HS-27A (cell line): ENCODE results near the gene CRADD.
"Not testable (repeated sequence)": the region's sequence is repeated elsewhere in the genome, so short reads cannot be mapped to it uniquely, and the experiment has no call there.

ENCODE experiments used
- DNase-seq: peaks from one replicate; pipeline ENCODE4 v3.0.0-alpha.2; 2012; ENCODE audit warnings: low read depth, missing footprints

CRADD gene

DNA sequence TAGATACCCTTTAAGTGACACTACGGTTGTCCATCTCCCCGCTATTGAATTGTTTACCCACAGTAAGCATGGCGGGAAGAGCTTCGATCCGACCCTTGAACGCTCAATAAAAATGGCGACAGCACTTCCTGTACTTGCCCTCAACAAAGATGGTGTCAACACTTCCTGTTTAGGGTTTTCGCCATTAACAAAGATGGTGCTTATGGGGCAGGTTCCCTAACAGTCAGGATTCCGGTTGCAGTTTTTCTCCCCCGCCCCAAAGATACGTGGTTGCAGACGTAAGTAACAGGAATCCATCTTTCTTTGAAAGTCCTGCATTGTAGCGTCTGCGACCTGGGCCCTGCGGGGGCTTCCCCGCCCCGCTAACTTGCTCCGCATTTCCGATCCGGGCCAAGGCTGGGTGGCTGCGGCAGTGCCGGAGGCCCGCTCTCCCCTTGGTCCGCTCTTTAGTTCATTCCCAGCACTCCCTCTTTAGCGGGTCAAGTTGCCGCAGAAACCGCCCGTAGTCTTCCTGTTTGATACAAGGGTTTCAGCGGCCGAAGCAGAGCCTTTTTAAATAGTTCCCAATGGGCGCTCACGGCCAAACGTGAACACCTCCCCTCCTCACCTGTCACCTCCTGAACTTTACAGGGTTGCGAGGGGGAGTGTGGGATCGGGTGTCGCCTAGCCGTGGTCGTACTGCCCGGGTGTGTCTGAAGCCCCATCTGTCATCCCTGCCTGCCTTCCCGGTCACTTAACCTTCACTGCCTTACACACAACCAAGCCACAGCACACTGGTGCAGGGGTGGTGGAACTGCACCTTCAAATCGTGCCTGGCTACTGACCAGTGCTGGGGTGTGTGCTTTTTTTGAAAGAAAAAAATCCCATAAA lies at the start of gene CRADD:
TSS of gene CRADD (plus strand) at position 181 of the 870 bp plus-strand sequence.
- DNase-seq, result peak; percentile 92

DNA sequence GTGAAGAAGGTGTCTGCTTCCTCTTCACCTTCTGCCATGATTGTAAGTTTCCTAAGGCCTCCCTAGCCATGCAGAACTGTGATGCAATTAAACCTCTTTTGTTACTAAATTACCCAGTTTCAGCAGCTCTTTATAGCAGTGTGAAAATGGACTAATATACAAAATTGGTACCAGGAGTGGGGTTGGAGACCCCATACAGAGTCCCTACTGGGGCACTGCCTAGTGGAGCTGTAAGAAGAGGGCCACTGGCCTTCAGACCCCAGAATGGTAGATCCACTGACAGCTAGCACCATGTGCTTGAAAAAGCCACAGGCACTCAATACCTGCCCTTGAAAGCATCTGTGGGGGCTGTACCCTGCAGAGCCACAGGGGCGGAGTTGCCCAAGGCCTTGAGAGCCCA lies 44.8 kb upstream of the CRADD start:
- no peak for DNase-seq

DNA sequence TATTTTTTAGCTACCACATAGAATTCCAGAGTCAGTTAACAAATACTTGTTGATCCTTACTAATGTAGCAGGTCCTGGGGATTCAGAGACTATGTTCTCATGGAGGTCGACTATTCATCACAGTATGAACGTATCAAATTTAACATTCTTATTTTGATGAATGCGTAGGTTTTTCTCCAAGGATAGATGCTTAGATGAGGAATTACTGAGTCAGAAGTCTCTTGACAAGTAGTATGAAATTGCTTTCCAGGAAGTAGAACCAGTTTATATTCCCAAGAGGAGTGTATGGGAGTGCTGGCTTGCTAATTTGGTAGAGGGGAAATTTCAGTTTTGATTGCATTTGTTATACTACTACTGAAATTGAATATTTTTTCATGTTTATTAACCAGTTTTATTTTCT lies 42.8 kb upstream of the CRADD start:
- DNase-seq, result no peak

- no peak for DNase-seq
Measured at GRCh38 chr12:93636708-93637107, 40.5 kb upstream of the CRADD start.

DNA sequence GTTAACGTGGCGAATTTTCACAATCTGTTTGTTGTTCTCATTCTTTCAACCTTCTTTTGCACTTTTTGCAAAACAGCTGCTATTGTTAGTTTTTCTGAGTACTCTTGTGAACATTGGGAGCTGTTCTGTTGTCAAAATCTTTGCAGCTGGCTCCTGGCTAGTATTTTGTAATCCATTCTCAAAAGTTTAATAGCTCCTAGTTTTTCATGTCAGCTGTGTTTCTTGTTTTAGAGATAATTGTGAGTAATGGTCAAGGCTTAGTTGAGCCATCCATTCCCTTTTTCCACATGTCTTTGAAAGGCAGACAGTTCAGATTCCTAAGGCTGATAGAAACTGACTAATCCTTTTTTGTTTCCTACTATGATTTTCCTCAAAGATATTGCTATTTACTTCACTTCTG lies 39.1 kb upstream of the CRADD start:
- DNase-seq, result no peak

DNA sequence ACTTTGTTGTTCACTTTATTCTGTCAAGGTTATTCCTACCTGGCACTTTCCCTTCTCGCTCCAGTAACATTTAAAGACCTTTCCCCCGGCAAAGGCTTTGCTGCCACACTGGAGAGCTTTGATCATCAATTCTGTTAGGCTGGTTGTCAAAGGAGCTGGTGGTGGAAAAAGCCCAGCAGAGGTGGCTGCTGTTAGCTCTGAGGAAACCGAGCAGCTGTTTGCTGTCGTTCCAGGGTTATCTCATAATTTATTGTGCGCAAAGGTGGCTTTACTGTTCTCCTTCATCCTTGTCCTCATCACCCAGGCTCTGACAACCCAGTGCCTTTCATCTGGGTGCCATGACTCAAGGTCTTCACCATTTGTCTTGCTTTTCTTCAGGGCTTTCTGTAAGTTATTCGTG lies 38.2 kb upstream of the CRADD start:
- no peak for DNase-seq

GRCh38 chr12:93639406-93639805 lies 37.8 kb upstream of the CRADD start:
- DNase-seq, result no peak

DNA sequence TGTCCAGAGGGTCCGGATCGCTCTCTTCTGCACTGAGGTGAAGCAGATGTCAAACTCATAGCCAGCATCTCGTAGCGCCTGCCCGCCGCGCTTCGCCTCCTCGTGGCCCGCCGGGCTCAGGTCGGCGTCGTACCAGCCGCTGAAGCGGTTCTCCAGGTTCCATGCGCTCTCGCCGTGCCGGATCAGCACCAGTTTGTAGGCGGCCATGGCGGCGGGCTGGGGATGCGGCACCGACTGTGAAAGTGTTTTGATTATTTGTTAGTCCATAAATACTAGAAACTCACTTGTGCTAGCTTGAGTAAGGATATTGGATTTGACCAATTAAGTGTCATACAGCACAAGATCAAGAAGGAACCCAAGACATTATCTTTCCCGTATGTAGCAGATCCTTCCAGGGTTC lies 35.8 kb upstream of the CRADD start:
- DNase-seq, result not testable (repeated sequence)

- no peak for DNase-seq
Measured at GRCh38 chr12:93642751-93643150, 34.4 kb upstream of the CRADD start.

DNA sequence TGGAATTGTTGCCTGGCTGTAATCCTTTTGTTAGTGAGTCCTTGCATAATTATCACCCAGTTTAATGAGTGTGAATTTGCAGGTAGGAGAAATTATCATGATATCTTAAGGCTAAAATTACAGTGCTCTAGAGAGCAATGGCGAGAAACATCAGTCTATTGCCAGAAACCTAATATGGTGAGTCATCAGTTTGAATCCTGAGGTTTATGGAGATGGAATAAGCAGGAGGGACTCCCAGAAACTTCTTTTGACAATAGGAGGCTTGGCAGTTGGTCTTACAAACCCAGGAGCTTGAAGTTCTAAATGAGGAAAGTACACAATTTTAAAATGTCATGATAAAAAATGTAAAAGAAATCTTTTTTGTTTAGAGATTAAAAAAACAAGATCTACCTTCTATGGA lies 31.5 kb upstream of the CRADD start:
- DNase-seq, result no peak

DNA sequence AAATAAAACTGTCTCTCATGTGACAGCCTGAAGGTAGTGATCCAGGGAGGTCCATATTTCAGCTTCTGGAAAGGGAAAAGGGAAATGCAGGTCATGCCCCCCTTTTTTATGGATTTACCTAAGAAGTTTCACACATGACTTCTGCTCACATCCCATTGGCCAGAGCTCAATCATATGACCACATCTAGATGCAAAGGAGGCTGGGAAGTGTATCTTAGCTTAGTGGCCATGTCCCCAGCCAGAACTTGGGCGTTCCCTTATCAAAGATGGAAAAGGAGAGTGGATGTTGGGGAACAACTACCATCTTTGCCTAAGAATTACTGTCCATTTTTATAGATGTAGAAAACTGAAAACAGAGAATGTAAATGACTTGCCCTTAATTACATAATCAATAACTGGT lies 26.5 kb upstream of the CRADD start:
- DNase-seq, result no peak

- no peak for DNase-seq
Measured at GRCh38 chr12:93653079-93653478, 24.1 kb upstream of the CRADD start.

- no peak for DNase-seq
Measured at GRCh38 chr12:93653712-93654111, 23.5 kb upstream of the CRADD start.

GRCh38 chr12:93654421-93654820 lies 22.8 kb upstream of the CRADD start:
- DNase-seq, result no peak

- no peak for DNase-seq
Measured at GRCh38 chr12:93657071-93657470, 20.1 kb upstream of the CRADD start.

DNA sequence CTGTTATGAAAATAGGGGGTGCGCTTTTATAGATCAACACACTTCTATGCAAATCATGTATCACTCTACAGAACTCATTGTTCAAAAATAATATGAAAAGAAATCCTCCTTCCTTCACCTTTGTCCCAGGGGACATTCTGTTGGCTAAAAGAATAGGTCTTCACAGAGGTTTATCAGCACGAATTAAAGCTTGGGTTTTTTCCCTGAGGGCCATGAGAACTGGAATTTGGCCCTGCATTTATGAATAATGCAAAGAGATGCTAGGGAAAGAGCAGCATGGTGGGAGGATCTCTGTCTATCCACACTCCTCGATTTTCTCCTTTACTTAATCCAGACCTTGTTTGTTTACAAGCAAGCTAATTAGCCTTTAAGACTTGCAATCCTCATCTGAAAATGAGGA lies 16.2 kb upstream of the CRADD start:
- DNase-seq, result no peak

- DNase-seq, result no peak
Measured at GRCh38 chr12:93663006-93663728, 14.0 kb upstream of the CRADD start.

GRCh38 chr12:93663729-93664084 lies 13.5 kb upstream of the CRADD start:
- DNase-seq, result no peak

DNA sequence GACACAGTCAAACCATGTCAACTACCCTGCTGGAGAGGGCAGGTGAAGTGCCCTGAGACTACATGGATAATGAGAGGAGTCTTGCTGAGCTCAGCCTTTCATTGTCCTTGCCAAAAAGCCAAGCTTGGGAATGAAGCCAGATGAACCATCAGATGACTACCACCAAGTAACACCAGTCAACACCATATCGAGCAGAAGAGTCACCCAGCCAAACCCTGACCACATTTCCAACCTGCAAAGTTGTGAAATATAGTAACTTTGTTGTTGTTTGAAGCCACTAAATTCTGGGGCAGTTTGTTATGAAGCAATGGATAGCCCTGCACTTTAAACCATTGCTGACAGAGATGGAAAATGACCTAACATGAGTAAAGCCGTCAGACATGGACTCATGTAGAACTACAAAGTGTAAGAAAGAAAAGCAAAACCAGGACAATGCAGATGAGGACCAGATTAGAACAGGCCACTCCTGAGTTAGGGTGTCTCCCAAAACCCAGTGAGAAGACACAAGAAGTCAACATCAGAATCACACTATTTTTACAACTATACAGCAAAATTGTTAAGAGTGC lies 12.5 kb upstream of the CRADD start:
- no peak for DNase-seq

GRCh38 chr12:93667672-93668071 lies 9.5 kb upstream of the CRADD start:
- DNase-seq, result no peak

GRCh38 chr12:93668919-93669418 lies 8.2 kb upstream of the CRADD start:
- no peak for DNase-seq

DNA sequence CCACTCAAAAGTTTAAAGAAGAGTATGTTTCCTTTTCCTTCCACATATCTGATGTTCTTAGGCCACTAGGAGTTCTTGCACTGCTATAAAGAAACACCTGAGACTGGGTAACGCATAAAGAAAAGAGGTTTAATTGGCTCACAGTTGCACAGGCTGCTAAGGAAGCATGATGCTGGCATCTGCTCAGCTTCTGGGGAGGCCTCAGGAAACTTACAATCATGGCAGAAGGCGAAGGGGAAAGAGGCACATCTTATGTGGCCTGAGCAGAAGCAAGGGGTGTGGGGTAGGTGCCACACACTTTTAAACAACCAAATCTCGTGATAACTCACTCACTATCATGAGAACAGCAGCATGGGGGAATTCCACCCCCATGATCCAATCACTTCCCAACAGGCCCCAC lies 7.7 kb upstream of the CRADD start:
- no peak for DNase-seq

DNA sequence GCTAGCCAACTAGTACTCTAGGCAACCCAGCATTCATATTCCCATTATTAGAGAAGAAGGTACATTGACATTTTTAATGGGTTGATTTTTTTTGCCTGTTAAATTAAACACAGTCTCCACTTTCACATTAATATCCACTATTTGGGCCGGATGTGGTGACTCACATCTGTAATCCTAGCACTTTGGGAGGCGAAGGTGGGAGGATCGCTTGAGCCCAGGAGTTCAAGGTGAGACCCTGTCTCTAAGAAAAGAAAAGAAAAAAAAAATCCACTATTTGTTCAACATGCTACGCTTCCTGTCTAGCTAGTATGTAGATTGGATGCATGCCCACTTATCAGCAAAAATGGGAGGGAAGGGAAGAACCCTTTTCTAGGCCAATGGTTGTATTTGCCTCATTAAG lies 7.1 kb upstream of the CRADD start:
- no peak for DNase-seq
